ENCODE results near the gene MGME1. TPM values are rescaled to one million over a fixed set of nuclear protein-coding genes. Genes with fewer than 3 reads are reported as not detected.
A peak's percentile ranks its signal among the peaks of the same experiment; 100 is the strongest.

MGME1 gene
- total and polyA plus RNA-seq, 5 donors from 2014 or later = 10.6 to 19.2 (median 15.2) TPM

GRCh38 chr20:17971300-17972013 is 2.6 kb downstream of the MGME1 start:
- Histone ChIP-seq H3K36me3 (ENCODE audit: control insufficient read depth, insufficient read depth, low read length) (peaks cover 2% of the 10 kb centered on the region), H3K9me3 (ENCODE audit: control insufficient read depth in 2 of 2, low read length in 2 of 2) (no peaks in the 10 kb centered on the region), H3K27ac (ENCODE audit: insufficient read depth, low read length, poor library complexity, severe bottlenecking) (peak overlapping the region; percentile 45), H3K4me1 (ENCODE audit: control insufficient read depth, insufficient read depth, low read length, poor library complexity, severe bottlenecking) (peaks cover 64% of the 10 kb centered on the region), H3K27me3 (ENCODE audit: control insufficient read depth, insufficient read depth, low read length) (no peaks in the 10 kb centered on the region), H3K4me3 (ENCODE audit: low read depth, low read length) (peak overlapping the region; percentile 99)
- peak overlapping the region; percentile 31 to 97 (median 76) for H3K27ac Mint-ChIP-seq
- ATAC-seq (ENCODE audit: low read depth in 2 of 2) = no peak
- H3K4me1 Mint-ChIP-seq = peaks cover 41 to 73% (median 55%) of the 10 kb centered on the region in 4 donors
- H3K9me3 Mint-ChIP-seq = no peaks in the 10 kb centered on the region
- H3K4me3 Mint-ChIP-seq = peak overlapping the region; percentile 94 to 99 (median 98)
- peaks cover 11% of the 10 kb centered on the region for H3K36me3 Mint-ChIP-seq
- DNase-seq = no peak
- H3K27me3 Mint-ChIP-seq = peaks cover 6% of the 10 kb centered on the region

GRCh38 chr20:17972121-17972520 is 3.3 kb downstream of the MGME1 start:
- H3K4me1 Mint-ChIP-seq = peaks cover 35 to 68% (median 49%) of the 10 kb centered on the region in 4 donors
- Histone ChIP-seq H3K36me3 (ENCODE audit: control insufficient read depth, insufficient read depth, low read length) (peaks cover 2% of the 10 kb centered on the region), H3K4me3 (ENCODE audit: low read depth, low read length) (peak overlapping the region; percentile 99), H3K9me3 (ENCODE audit: control insufficient read depth in 2 of 2, low read length in 2 of 2) (no peaks in the 10 kb centered on the region), H3K27me3 (ENCODE audit: control insufficient read depth, insufficient read depth, low read length) (no peaks in the 10 kb centered on the region), H3K4me1 (ENCODE audit: control insufficient read depth, insufficient read depth, low read length, poor library complexity, severe bottlenecking) (peaks cover 60% of the 10 kb centered on the region), H3K27ac (ENCODE audit: insufficient read depth, low read length, poor library complexity, severe bottlenecking) (peak overlapping the region; percentile 42)
- peak overlapping the region; percentile 94 to 99 (median 98) for H3K4me3 Mint-ChIP-seq
- peak overlapping the region; percentile 61 to 97 (median 66) for H3K27ac Mint-ChIP-seq
- H3K9me3 Mint-ChIP-seq = no peaks in the 10 kb centered on the region
- no peak for DNase-seq
- peaks cover 6% of the 10 kb centered on the region for H3K27me3 Mint-ChIP-seq
- H3K36me3 Mint-ChIP-seq = peaks cover 12% of the 10 kb centered on the region
- no peak for ATAC-seq (ENCODE audit: low read depth in 2 of 2)

- Mint-ChIP-seq H3K36me3 (peaks cover 17% of the 10 kb centered on the region), H3K27me3 (no peaks in the 10 kb centered on the region), H3K4me3 (peak overlapping the region in 1 of 4 donors; percentile 35), H3K27ac (peak overlapping the region; percentile 70 to 84 (median 80)), H3K9me3 (no peaks in the 10 kb centered on the region), H3K4me1 (peaks cover 24 to 41% (median 34%) of the 10 kb centered on the region in 4 donors)
- H3K4me1 ChIP-seq (ENCODE audit: control insufficient read depth, insufficient read depth, low read length, poor library complexity, severe bottlenecking) = peaks cover 30% of the 10 kb centered on the region
- DNase-seq (no peak), ATAC-seq (ENCODE audit: low read depth in 2 of 2) (no peak)
- no peaks in the 10 kb centered on the region for H3K9me3 ChIP-seq (ENCODE audit: control insufficient read depth in 2 of 2, low read length in 2 of 2)
- no peaks in the 10 kb centered on the region for H3K27me3 ChIP-seq (ENCODE audit: control insufficient read depth, insufficient read depth, low read length)
- H3K27ac ChIP-seq (ENCODE audit: insufficient read depth, low read length, poor library complexity, severe bottlenecking) = no peak overlapping the region
- no peak overlapping the region for H3K4me3 ChIP-seq (ENCODE audit: low read depth, low read length)
- H3K36me3 ChIP-seq (ENCODE audit: control insufficient read depth, insufficient read depth, low read length) = peaks cover 2% of the 10 kb centered on the region
Measured at GRCh38 chr20:17976305-17976704, 7.5 kb downstream of the MGME1 start.

GRCh38 chr20:17985388-17986018 is 16.7 kb downstream of the MGME1 start:
- DNase-seq = no peak
- Mint-ChIP-seq H3K27me3 (no peaks in the 10 kb centered on the region), H3K4me1 (peaks cover 10 to 26% (median 21%) of the 10 kb centered on the region in 4 donors), H3K9me3 (no peaks in the 10 kb centered on the region), H3K27ac (no peak overlapping the region), H3K36me3 (peaks cover 24% of the 10 kb centered on the region), H3K4me3 (no peak overlapping the region)
- Histone ChIP-seq H3K9me3 (ENCODE audit: control insufficient read depth in 2 of 2, low read length in 2 of 2) (no peaks in the 10 kb centered on the region), H3K36me3 (ENCODE audit: control insufficient read depth, insufficient read depth, low read length) (peaks cover 10% of the 10 kb centered on the region), H3K4me3 (ENCODE audit: low read depth, low read length) (no peak overlapping the region), H3K27ac (ENCODE audit: insufficient read depth, low read length, poor library complexity, severe bottlenecking) (no peak overlapping the region), H3K27me3 (ENCODE audit: control insufficient read depth, insufficient read depth, low read length) (no peaks in the 10 kb centered on the region), H3K4me1 (ENCODE audit: control insufficient read depth, insufficient read depth, low read length, poor library complexity, severe bottlenecking) (no peaks in the 10 kb centered on the region)
- no peak for ATAC-seq (ENCODE audit: low read depth in 2 of 2)

GRCh38 chr20:17987988-17988387 is 19.2 kb downstream of the MGME1 start:
- Mint-ChIP-seq H3K27ac (peak overlapping the region in 2 of 3 donors; percentile 1 to 29), H3K36me3 (peaks cover 22% of the 10 kb centered on the region), H3K27me3 (no peaks in the 10 kb centered on the region), H3K9me3 (no peaks in the 10 kb centered on the region), H3K4me3 (peak overlapping the region in 1 of 4 donors; percentile 46), H3K4me1 (peaks cover 17 to 24% (median 20%) of the 10 kb centered on the region in 4 donors)
- Histone ChIP-seq H3K4me1 (ENCODE audit: control insufficient read depth, insufficient read depth, low read length, poor library complexity, severe bottlenecking) (no peaks in the 10 kb centered on the region), H3K9me3 (ENCODE audit: control insufficient read depth in 2 of 2, low read length in 2 of 2) (no peaks in the 10 kb centered on the region), H3K36me3 (ENCODE audit: control insufficient read depth, insufficient read depth, low read length) (peaks cover 11% of the 10 kb centered on the region), H3K27ac (ENCODE audit: insufficient read depth, low read length, poor library complexity, severe bottlenecking) (no peak overlapping the region), H3K4me3 (ENCODE audit: low read depth, low read length) (no peak overlapping the region), H3K27me3 (ENCODE audit: control insufficient read depth, insufficient read depth, low read length) (no peaks in the 10 kb centered on the region)
- DNase-seq (peak in 1 of 3 donors; percentile 21), ATAC-seq (ENCODE audit: low read depth in 2 of 2) (peak in 1 of 2 donors; percentile 44)

- no peaks in the 10 kb centered on the region for H3K9me3 Mint-ChIP-seq
Measured at GRCh38 chr20:17990278-17990972, 21.6 kb downstream of the MGME1 start.

GRCh38 chr20:17992224-17992637 is 23.4 kb downstream of the MGME1 start:
- DNase-seq = peak in 1 of 3 donors; percentile 33
- Mint-ChIP-seq H3K36me3 (peaks cover 20% of the 10 kb centered on the region), H3K27ac (peak overlapping the region in 2 of 3 donors; percentile 10 to 68), H3K9me3 (no peaks in the 10 kb centered on the region), H3K4me3 (peak overlapping the region in 1 of 4 donors; percentile 60), H3K27me3 (peaks cover under 1% of the 10 kb centered on the region), H3K4me1 (peaks cover 12 to 28% (median 20%) of the 10 kb centered on the region in 4 donors)
- Histone ChIP-seq H3K4me1 (ENCODE audit: control insufficient read depth, insufficient read depth, low read length, poor library complexity, severe bottlenecking) (peaks cover 3% of the 10 kb centered on the region), H3K9me3 (ENCODE audit: control insufficient read depth in 2 of 2, low read length in 2 of 2) (no peaks in the 10 kb centered on the region), H3K27me3 (ENCODE audit: control insufficient read depth, insufficient read depth, low read length) (no peaks in the 10 kb centered on the region), H3K27ac (ENCODE audit: insufficient read depth, low read length, poor library complexity, severe bottlenecking) (no peak overlapping the region), H3K4me3 (ENCODE audit: low read depth, low read length) (no peak overlapping the region), H3K36me3 (ENCODE audit: control insufficient read depth, insufficient read depth, low read length) (peaks cover 9% of the 10 kb centered on the region)
- ATAC-seq (ENCODE audit: low read depth in 2 of 2) = no peak

More at GRCh38 chr20:17990278-17990972, 21.6 kb downstream of the MGME1 start:
- peaks cover 22% of the 10 kb centered on the region for H3K36me3 Mint-ChIP-seq
- Histone ChIP-seq H3K36me3 (ENCODE audit: control insufficient read depth, insufficient read depth, low read length) (peaks cover 11% of the 10 kb centered on the region), H3K27ac (ENCODE audit: insufficient read depth, low read length, poor library complexity, severe bottlenecking) (no peak overlapping the region), H3K4me3 (ENCODE audit: low read depth, low read length) (no peak overlapping the region), H3K27me3 (ENCODE audit: control insufficient read depth, insufficient read depth, low read length) (no peaks in the 10 kb centered on the region), H3K4me1 (ENCODE audit: control insufficient read depth, insufficient read depth, low read length, poor library complexity, severe bottlenecking) (no peaks in the 10 kb centered on the region), H3K9me3 (ENCODE audit: control insufficient read depth in 2 of 2, low read length in 2 of 2) (no peaks in the 10 kb centered on the region)
- DNase-seq (no peak), ATAC-seq (ENCODE audit: low read depth in 2 of 2) (no peak)
- H3K27ac Mint-ChIP-seq = no peak overlapping the region
- H3K4me1 Mint-ChIP-seq = peaks cover 8 to 21% (median 13%) of the 10 kb centered on the region in 4 donors
- no peak overlapping the region for H3K4me3 Mint-ChIP-seq
- H3K27me3 Mint-ChIP-seq = no peaks in the 10 kb centered on the region

All from CD4-positive, CD25-positive, alpha-beta regulatory T cell (primary cell).